Adrenal gland (tissue), 12 donors: Measurements from ENCODE around the gene BEND6. TPM values are rescaled to one million over a fixed set of nuclear protein-coding genes. Genes with fewer than 3 reads are reported as not detected.

ENCODE experiments used
- DNase-seq, 7 donors: peaks; one replicate each; pipeline ENCODE4 v3.0.0-alpha.2; 2019 to 2020
- H3K27ac ChIP-seq, 5 donors: fragments of 200-600 bp; sonication (generic) in 4 of 5; 1 replicate in 3 of 5; 2 replicates in 2 of 5; pipeline versions ENCODE4 v1.5.1 to v1.8.0; 2016 to 2020; ENCODE audit warnings: mild to moderate bottlenecking in 1 of 5
- H3K27me3 ChIP-seq: fragments of 200-600 bp; 2 replicates; pipeline ENCODE4 v1.8.0; 2021
- H3K36me3 ChIP-seq, 2 donors: fragments of 200-600 bp; replicated peaks in 1 of 2; 1 replicate in 1 of 2; 2 replicates in 1 of 2; pipeline versions ENCODE4 v1.5.1 to v1.8.0; 2018 to 2022
- H3K4me1 ChIP-seq, 2 donors: fragments of 200-600 bp; replicated peaks in 1 of 2; 1 replicate in 1 of 2; 2 replicates in 1 of 2; pipeline versions ENCODE4 v1.5.1 to v1.8.0; 2018 to 2021
- H3K4me3 ChIP-seq, 4 donors: fragments of 200-600 bp; sonication (generic) in 3 of 4; one replicate each; pipeline ENCODE4 v1.5.1; 2016 to 2018
- H3K9me3 ChIP-seq, 3 donors: fragments of 200-600 bp; sonication (generic) in 1 of 3; replicated peaks in 1 of 3; 1 replicate in 2 of 3; 2 replicates in 1 of 3; pipeline versions ENCODE4 v1.5.1 to v1.8.0; 2016 to 2021
- CTCF ChIP-seq, 6 experiments: fragments of 450-650 bp in 4 of 6; fragments of 200-600 bp in 2 of 6; sonication (generic) in 1 of 6; IDR thresholded peaks; 1 replicate in 5 of 6; 2 replicates in 1 of 6; pipeline versions ENCODE4 v1.5.1 to v1.8.0; 2016 to 2021; ENCODE audit warnings: antibody characterized with exemption in 6 of 6, mild to moderate bottlenecking in 2 of 6, moderate library complexity in 1 of 6
- POLR2A ChIP-seq, 2 donors: fragments of 450-650 bp; IDR thresholded peaks; one replicate each; pipeline ENCODE4 v1.6.1; 2017; ENCODE audit warnings: antibody characterized with exemption in 2 of 2, mild to moderate bottlenecking in 2 of 2, moderate library complexity in 1 of 2
- WGBS, 4 donors: extraction: QIAGEN DNeasy Blood & Tissue Kit in 2 of 4; methylation state at CpG; one replicate each; pipeline versions ENCODE4 v1.1.5 to v1.1.7; 2013 to 2017; 5-methylcytosine and 5-hydroxymethylcytosine counted together
- intact Hi-C, 2 donors: fragments of 100-400 bp; cut with DNase I; formaldehyde crosslinking; loops; one replicate each; pipeline versions ENCODE4 v1.14.1 to v1.15.0; 2022 to 2023
- polyA plus RNA-seq, 3 donors: library from polyadenylated mRNA; stranded (reverse); fragments of 200-250 nt in 2 of 3; fragments of 350-450 nt in 1 of 3; fragmentation: Illumina TruSeq in 1 of 3; extraction: RNeasy Lipid Tissue Mini Kit (QIAGEN cat#74804) in 1 of 3; gene quantifications; one replicate each; pipeline ENCODE4 v1.2.3, GENCODE V29; 2013 to 2014
- total RNA-seq, 9 donors: library from RNA; depleted of rRNA in 4 of 9; stranded (reverse); fragments of >200 nt in 4 of 9; fragments of 120-200 nt in 1 of 9; fragmentation: NEBNext Ultra II Directional in 1 of 9; extraction: Animal tissue kit (Norgen Biotek cat#: 25700) in 1 of 9; gene quantifications; one replicate each; pipeline versions ENCODE4 v1.1.0 to v1.2.4, GENCODE V29; 2013 to 2023
- donor health status: healthy with polysubstance abuse.
- donor health status: Bipolar disorder and iron deficiency.
- donor health status: DM: yes; HTN: yes; CAD: no.
- donor health status: DM: no; HTN: no; CAD: no.
- donor health status: DM: no; HTN: no; CAD: no.
- donor health status: DM: yes; HTN: yes; CAD: no.

BEND6 gene
- total and polyA plus RNA-seq, 12 donors, result 0.67 to 6.0 (median 1.2) TPM; not detected in 1

GRCh38 chr6:57024321-57024720 lies 69.4 kb downstream of the BEND6 start:
- no peak overlapping the region for H3K27ac ChIP-seq
- no peaks in the 10 kb centered on the region for H3K36me3 ChIP-seq
- 66 to 75% (median 66%) methylated on average over 2 of the region's 2 CpGs for WGBS, 4 donors
- H3K4me1 ChIP-seq, result no peaks in the 10 kb centered on the region
- TF ChIP-seq CTCF (IDR thresholded peaks at IDR 0.05), result no peak
- intact Hi-C loops, result loop anchor here in 1 of 2 donors (5.0 kb wide), 2 partner anchors 117 to 288 kb away; no protein-coding TSS in a partner anchor
- DNase-seq, result no peak
- H3K27me3 ChIP-seq, result no peaks in the 10 kb centered on the region
- peaks cover 0 to 8% (median 4%) of the 10 kb centered on the region in 3 donors for H3K9me3 ChIP-seq
- H3K4me3 ChIP-seq, result no peak overlapping the region

- intact Hi-C loops, result loop anchor here in 1 of 2 donors (5.0 kb wide), 2 partner anchors 117 to 288 kb away; no protein-coding TSS in a partner anchor
- WGBS, 4 donors, result 83 to 87% (median 86%) methylated on average over 1 of the region's 1 CpG
- no peaks in the 10 kb centered on the region for H3K36me3 ChIP-seq
- H3K27ac ChIP-seq, result no peak overlapping the region
- no peaks in the 10 kb centered on the region for H3K4me1 ChIP-seq
- peaks cover 0 to 8% (median 4%) of the 10 kb centered on the region in 3 donors for H3K9me3 ChIP-seq
- TF ChIP-seq CTCF (IDR thresholded peaks at IDR 0.05), result no peak
- TF ChIP-seq POLR2A (IDR thresholded peaks at IDR 0.05), result no peak
- no peak overlapping the region for H3K4me3 ChIP-seq
- H3K27me3 ChIP-seq, result no peaks in the 10 kb centered on the region
- DNase-seq, result no peak
These were observed 69.9 kb downstream of the BEND6 start for GRCh38 chr6:57024775-57025174.

- peaks cover 0 to 8% (median 4%) of the 10 kb centered on the region in 3 donors for H3K9me3 ChIP-seq
- no peak overlapping the region for H3K27ac ChIP-seq
- DNase-seq, result no peak
- H3K4me3 ChIP-seq, result no peak overlapping the region
- H3K36me3 ChIP-seq, result no peaks in the 10 kb centered on the region
- H3K4me1 ChIP-seq, result no peaks in the 10 kb centered on the region
- intact Hi-C loops, result no loop called here
- TF ChIP-seq CTCF (IDR thresholded peaks at IDR 0.05) (no peak), POLR2A (IDR thresholded peaks at IDR 0.05) (no peak)
- H3K27me3 ChIP-seq, result no peaks in the 10 kb centered on the region
- WGBS, 4 donors, result 71 to 88% (median 80%) methylated on average over 1 of the region's 1 CpG
These were observed 71.1 kb downstream of the BEND6 start for GRCh38 chr6:57026001-57026400.

- no peak overlapping the region for H3K4me3 ChIP-seq
- H3K27me3 ChIP-seq, result no peaks in the 10 kb centered on the region
- no peak for DNase-seq
- no peaks in the 10 kb centered on the region for H3K36me3 ChIP-seq
- peaks cover 0 to 8% (median 4%) of the 10 kb centered on the region in 3 donors for H3K9me3 ChIP-seq
- no peaks in the 10 kb centered on the region for H3K4me1 ChIP-seq
- no peak for TF ChIP-seq CTCF (IDR thresholded peaks at IDR 0.05)
- TF ChIP-seq POLR2A (IDR thresholded peaks at IDR 0.05), result no peak
- H3K27ac ChIP-seq, result no peak overlapping the region
- 72 to 84% (median 78%) methylated on average over 3 of the region's 3 CpGs for whole genome bisulfite sequencing, 4 donors
- intact Hi-C loops, result no loop called here
These were observed 72.4 kb downstream of the BEND6 start for GRCh38 chr6:57027301-57027700.
